Uterus (tissue), 2 donors: ENCODE data around the gene YWHAQ.

ENCODE experiments used
- CTCF ChIP-seq, 4 experiments: fragments of 200-600 bp in 2 of 4; fragments of 450-650 bp in 2 of 4; sonication (generic) in 2 of 4; IDR thresholded peaks; one replicate each; pipeline ENCODE4 v1.5.1; 2016 to 2019; ENCODE audit warnings: antibody characterized with exemption in 4 of 4, mild to moderate bottlenecking in 2 of 4, moderate library complexity in 1 of 4
- POLR2A ChIP-seq, 2 donors: fragments of 450-650 bp; IDR thresholded peaks; one replicate each; pipeline ENCODE4 v1.6.1; 2016; ENCODE audit warnings: antibody characterized with exemption in 2 of 2, mild to moderate bottlenecking in 1 of 2, moderate library complexity in 1 of 2

GRCh38 chr2:9641641-9642040 lies 10.8 kb upstream of the YWHAQ start:
- TF ChIP-seq CTCF (IDR thresholded peaks at IDR 0.05) (no peak), POLR2A (IDR thresholded peaks at IDR 0.05) (no peak)
